DOHH2 (cell line): Measurements from ENCODE around the gene ACSS2.

Experiments used
- H3F3A ChIP-seq: fragments of 200-600 bp; sonication (generic), shearing (Covaris generic); 2 replicates; pipeline ENCODE4 v1.6.0; 2016; ENCODE audit warnings: antibody characterized with exemption, mild to moderate bottlenecking; ENCODE audit not compliant: control insufficient read depth, insufficient read depth
- H3K27ac ChIP-seq: fragments of 200-600 bp; sonication (generic); 2 replicates; pipeline ENCODE4 v1.5.1; 2014; ENCODE audit warnings: low read depth, mild to moderate bottlenecking, low read length, moderate library complexity
- H3K27me3 ChIP-seq: fragments of 200-600 bp; sonication (generic); 2 replicates; pipeline ENCODE4 v1.6.1; 2014; ENCODE audit warnings: mild to moderate bottlenecking, low read length, mixed read lengths; ENCODE audit not compliant: control insufficient read depth
- H3K36me3 ChIP-seq: fragments of 200-600 bp; sonication (generic); 2 replicates; pipeline ENCODE4 v1.6.1; 2014; ENCODE audit warnings: mild to moderate bottlenecking, low read length, moderate library complexity, mixed read lengths; ENCODE audit not compliant: control insufficient read depth
- H3K4me1 ChIP-seq: fragments of 200-600 bp; sonication (generic); 2 replicates; pipeline ENCODE4 v1.6.1; 2014; ENCODE audit warnings: mild to moderate bottlenecking, low read length, mixed read lengths; ENCODE audit not compliant: control insufficient read depth
- H3K4me2 ChIP-seq: fragments of 200-600 bp; sonication (generic); 2 replicates; pipeline ENCODE4 v1.6.0; 2014; ENCODE audit warnings: mild to moderate bottlenecking, low read length, moderate library complexity
- H3K4me3 ChIP-seq: fragments of 200-600 bp; sonication (generic); 2 replicates; pipeline ENCODE4 v1.5.1; 2014; ENCODE audit warnings: mild to moderate bottlenecking, low read length, mixed read lengths
- H3K79me2 ChIP-seq: fragments of 200-600 bp; sonication (generic); 2 replicates; pipeline ENCODE4 v1.6.1; 2014; ENCODE audit warnings: mild to moderate bottlenecking, low read length, mixed read lengths; ENCODE audit not compliant: control insufficient read depth
- H3K9me2 ChIP-seq: fragments of 200-600 bp; sonication (generic); replicated peaks from 2 replicates; pipeline ENCODE4 v1.6.1; 2014; ENCODE audit warnings: mild to moderate bottlenecking, low read length, mixed read lengths; ENCODE audit not compliant: control insufficient read depth
- H3K9me3 ChIP-seq: fragments of 200-600 bp; sonication (generic); 2 replicates; pipeline ENCODE4 v1.6.1; 2014; ENCODE audit warnings: antibody characterized with exemption, low read length, mixed read lengths; ENCODE audit not compliant: control insufficient read depth, insufficient read depth
- H4K20me1 ChIP-seq: fragments of 200-600 bp; sonication (generic); 2 replicates; pipeline ENCODE4 v1.6.0; 2014; ENCODE audit warnings: low read depth, mild to moderate bottlenecking, antibody characterized with exemption, low read length, moderate library complexity; ENCODE audit not compliant: control insufficient read depth, insufficient read depth
- CTCF ChIP-seq: fragments of 200-600 bp; sonication (generic); IDR thresholded peaks from one replicate; pipeline ENCODE4 v1.5.1; 2014; ENCODE audit warnings: antibody characterized with exemption, mild to moderate bottlenecking, low read depth, low read length; ENCODE audit not compliant: poor library complexity, severe bottlenecking
- EZH2phosphoT487 ChIP-seq: fragments of 200-600 bp; sonication (generic); IDR thresholded peaks from 2 replicates; pipeline ENCODE4 v1.6.1; 2017; ENCODE audit warnings: borderline replicate concordance, mild to moderate bottlenecking, antibody characterized with exemption, low read length, moderate library complexity, mixed read lengths

ACSS2 gene

GRCh38 chr20:34886122-34886521, 9.7 kb downstream of the ACSS2 start:
- H4K20me1 ChIP-seq: no peaks in the 10 kb centered on the region
- peaks cover 10% of the 10 kb centered on the region for H3K27me3 ChIP-seq
- no peak overlapping the region for H3K4me3 ChIP-seq
- H3K27ac ChIP-seq: no peak overlapping the region
- H3K9me3 ChIP-seq: no peaks in the 10 kb centered on the region
- H3K4me2 ChIP-seq: no peak overlapping the region
- H3K9me2 ChIP-seq: no peaks in the 10 kb centered on the region
- H3K79me2 ChIP-seq: no peaks in the 10 kb centered on the region
- peaks cover 10% of the 10 kb centered on the region for H3K4me1 ChIP-seq
- TF ChIP-seq CTCF: no peak
- no peak for TF ChIP-seq EZH2phosphoT487
- H3K36me3 ChIP-seq: no peaks in the 10 kb centered on the region
- no peaks in the 10 kb centered on the region for H3F3A ChIP-seq

GRCh38 chr20:34887023-34887422, 10.6 kb downstream of the ACSS2 start:
- Histone ChIP-seq H4K20me1 (no peaks in the 10 kb centered on the region), H3K4me1 (peaks cover 10% of the 10 kb centered on the region), H3K4me3 (no peak overlapping the region), H3K79me2 (no peaks in the 10 kb centered on the region), H3K27me3 (peaks cover 6% of the 10 kb centered on the region; the same call in 1 of the 2 replicates), H3F3A (no peaks in the 10 kb centered on the region), H3K9me3 (no peaks in the 10 kb centered on the region), H3K9me2 (no peaks in the 10 kb centered on the region), H3K27ac (no peak overlapping the region), H3K4me2 (peak overlapping the region; percentile 1; the same call in 1 of the 2 replicates), H3K36me3 (no peaks in the 10 kb centered on the region)
- no peak for TF ChIP-seq EZH2phosphoT487
- TF ChIP-seq CTCF: no peak

GRCh38 chr20:34888468-34888867, 12.1 kb downstream of the ACSS2 start:
- H3K4me3 ChIP-seq: no peak overlapping the region
- H3K4me1 ChIP-seq: peaks cover 10% of the 10 kb centered on the region
- H3K4me2 ChIP-seq: no peak overlapping the region
- no peaks in the 10 kb centered on the region for H3K36me3 ChIP-seq
- no peak for TF ChIP-seq CTCF
- no peak for TF ChIP-seq EZH2phosphoT487
- no peak overlapping the region for H3K27ac ChIP-seq
- H3K9me2 ChIP-seq: no peaks in the 10 kb centered on the region
- no peaks in the 10 kb centered on the region for H3K9me3 ChIP-seq
- H3K27me3 ChIP-seq: peaks cover 6% of the 10 kb centered on the region; the same call in 1 of the 2 replicates
- no peaks in the 10 kb centered on the region for H3K79me2 ChIP-seq
- H4K20me1 ChIP-seq: no peaks in the 10 kb centered on the region
- H3F3A ChIP-seq: no peaks in the 10 kb centered on the region
